ENCODE data around the gene RSPRY1.

RSPRY1 gene

DNA sequence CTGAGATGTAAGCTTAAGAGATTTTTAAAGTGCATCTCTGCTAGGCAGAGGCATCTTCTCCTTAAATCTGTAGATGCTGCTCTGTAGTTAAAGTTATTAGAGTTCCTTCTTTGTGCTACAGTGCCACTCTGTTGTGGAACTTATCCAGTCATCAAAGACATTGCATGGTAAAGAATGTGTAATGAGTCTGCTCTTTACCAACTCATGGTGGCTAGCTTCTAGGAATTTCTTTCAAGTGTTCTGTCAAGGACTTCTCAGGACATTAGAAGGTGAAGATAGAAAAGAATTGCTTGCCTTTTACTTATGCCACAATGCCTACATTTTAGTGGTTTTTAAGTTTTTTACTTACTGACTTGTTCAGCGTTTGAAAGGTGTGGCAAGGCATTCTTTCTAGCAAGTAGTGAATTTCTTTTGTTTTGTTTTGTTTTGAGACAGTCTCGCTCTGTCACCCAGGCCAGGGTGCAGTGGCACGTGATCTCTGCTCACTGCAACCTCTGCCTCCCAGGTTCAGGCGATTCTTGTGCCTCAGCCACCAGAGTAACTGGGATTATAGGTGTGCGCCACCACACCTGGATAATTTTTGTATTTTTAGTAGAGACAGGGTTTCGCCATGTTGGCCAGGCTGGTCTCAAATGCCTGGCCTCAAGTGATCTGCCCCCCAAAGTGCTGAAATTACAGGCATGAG is 38.7 kb downstream of the RSPRY1 start:
- no peak for DNase-seq

DNA sequence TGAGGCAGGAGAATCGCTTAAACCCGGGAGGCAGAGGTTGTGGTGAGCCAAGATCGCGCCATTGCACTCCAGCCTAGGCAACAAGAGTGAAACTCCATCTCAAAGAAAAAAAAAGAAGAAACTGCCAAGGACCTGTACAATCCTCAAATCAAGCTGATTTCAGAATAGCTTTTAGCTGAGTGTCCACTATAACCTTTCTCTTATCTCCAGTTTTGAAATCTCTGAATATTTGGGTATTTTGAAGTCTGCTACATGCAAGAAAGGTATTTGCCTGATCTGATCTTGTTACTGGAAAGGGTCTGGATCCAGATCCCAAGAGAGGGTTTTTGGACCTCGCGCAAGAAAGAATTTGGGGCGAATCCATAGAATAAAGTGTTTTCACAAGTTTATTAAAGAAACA is 39.8 kb downstream of the RSPRY1 start:
- DNase-seq, result no peak

- DNase-seq, result no peak
Measured at GRCh38 chr16:57226701-57227621, 40.8 kb downstream of the RSPRY1 start.

DNA sequence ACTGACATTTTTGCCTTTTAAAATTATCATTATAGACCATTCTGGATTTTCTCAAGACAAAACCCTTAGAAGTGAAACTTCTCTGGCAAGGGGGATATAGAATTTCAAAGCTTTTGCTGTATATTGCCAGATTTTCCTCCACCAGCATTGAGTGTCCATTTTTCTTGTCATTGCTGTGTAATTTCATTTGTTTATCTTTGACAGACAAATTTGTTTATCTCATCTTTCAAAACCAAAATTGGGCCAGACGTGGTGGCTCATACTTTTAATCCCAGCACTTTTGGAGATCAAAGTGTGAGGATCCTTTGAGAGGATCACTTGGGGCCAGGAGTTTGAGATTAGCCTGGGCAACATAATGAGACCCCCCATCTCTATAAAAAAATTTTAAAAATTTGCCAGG is 43.0 kb downstream of the RSPRY1 start:
- no peak for DNase-seq

- no peak for DNase-seq
Measured at GRCh38 chr16:57231821-57232350, 45.8 kb downstream of the RSPRY1 start.

- no peak for DNase-seq
Measured at GRCh38 chr16:57233944-57234706, 48.0 kb downstream of the RSPRY1 start.

- DNase-seq, result no peak
Measured at GRCh38 chr16:57234707-57235092, 48.6 kb downstream of the RSPRY1 start.

GRCh38 chr16:57235128-57236021 is 49.2 kb downstream of the RSPRY1 start:
- peak; percentile 47 for DNase-seq

- no peak for DNase-seq
Measured at GRCh38 chr16:57236022-57236350, 49.9 kb downstream of the RSPRY1 start.

- no peak for DNase-seq
Measured at GRCh38 chr16:57238682-57239081, 52.6 kb downstream of the RSPRY1 start.

DNA sequence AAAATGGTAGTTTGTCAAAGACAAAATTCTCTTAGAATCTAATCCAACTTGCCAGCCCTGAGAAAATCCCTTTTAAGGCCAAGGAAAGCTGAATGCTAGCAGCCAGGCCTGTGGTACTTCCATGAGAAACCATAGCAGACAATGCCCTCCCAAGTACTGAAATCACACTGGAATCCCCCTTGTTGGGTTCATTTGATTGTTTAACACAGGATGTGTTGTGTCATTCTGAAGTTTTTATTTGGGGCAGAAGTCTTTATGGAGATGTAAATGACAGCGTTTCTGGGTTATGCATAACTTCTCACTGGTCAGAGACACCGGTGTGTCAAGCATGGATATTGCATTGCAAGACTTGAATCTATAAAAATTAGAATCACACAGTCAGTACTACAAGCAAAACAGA is 53.0 kb downstream of the RSPRY1 start:
- no peak for DNase-seq

DNA sequence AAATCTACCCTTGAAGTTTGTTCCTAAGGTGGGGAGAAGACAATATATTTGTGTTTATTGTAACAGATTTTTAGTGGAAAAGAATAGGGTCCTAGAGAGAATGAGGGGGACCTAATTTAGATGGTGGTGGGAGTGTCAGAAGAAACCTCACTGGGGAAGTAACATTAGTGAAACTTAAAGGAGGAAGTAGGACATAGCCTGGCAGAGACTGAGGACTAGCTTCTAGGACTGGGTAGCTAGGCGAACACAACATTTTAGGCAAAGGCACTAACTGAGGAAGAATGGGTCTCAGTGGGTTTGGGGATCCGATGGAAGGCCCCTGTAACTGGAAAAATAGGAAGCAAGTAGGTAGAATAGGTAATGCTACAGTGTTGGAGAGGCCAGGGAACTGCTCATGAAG is 54.7 kb downstream of the RSPRY1 start:
- DNase-seq, result peak; percentile 34

DNA sequence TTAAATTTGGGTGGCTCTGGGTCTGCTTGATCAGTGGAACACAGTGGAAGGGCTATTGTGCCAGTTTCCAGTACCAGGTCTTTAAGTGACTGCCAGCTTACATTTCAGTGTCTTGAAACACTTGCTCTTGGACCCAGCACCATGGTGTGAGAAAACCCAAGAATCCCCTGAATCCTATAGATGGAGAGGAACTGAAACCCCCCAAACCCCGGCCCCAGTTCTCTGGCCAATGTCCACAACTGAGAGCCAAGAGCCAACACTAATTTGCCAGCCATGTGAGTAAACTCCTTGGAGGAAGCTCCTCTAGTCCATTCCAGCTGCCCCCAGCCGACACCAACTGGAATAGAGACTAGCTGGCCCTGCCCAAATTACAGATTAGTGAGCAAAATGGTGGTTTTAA is 56.5 kb downstream of the RSPRY1 start:
- DNase-seq, result no peak

DNA sequence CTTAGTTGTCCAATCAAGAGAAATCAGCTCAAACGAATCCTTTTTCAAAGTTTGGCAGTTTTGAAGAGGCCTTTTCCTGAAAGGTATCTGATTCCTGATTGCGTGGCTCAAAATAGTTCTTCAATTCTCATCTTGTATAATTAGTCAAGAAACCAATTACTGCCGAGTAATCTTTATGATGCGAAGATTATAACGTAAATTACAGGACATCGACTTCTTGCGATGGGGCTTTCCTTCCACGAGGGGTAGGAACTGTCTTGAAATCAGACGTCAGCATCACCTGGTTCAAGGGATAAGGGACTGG is 58.3 kb downstream of the RSPRY1 start:
- DNase-seq, result no peak

GRCh38 chr16:57244767-57245471 is 58.8 kb downstream of the RSPRY1 start, which contains the start of gene ARL2BP:
ARL2BP (plus strand) TSS chr16:57245259; CDS start chr16:57245368, 109 bp downstream.
- peak; percentile 99 for DNase-seq

DNA sequence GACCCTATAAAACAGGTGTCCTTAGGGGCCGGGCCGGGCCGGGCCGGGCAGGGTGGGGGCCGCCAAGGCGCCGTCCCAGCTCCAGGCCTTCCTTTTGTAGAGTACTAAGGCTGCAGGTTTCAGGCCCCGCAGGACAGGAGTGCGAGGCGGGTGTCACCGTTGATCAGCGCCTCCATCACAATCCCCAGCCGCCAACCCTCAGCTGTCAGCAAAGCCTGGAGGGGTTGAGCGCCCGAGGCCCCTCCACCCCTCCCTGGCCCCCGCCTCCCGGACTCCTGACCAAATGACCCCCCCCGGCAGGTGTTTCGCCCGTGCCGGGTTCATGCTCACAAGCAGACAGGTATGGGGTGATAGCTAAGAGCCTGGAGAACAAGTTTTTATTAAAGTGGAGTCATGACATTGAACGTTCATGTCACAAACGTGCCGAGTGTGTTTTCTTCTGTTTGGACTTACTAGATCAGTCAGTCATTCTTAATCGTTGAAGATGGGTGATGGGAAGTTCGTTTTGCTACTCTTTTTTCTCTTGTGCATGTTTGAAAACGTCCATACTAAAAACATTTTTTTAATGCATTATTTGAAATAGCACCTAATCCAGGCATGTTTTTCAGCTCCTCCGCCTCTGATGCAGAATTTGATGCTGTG is 59.5 kb downstream of the RSPRY1 start:
- peak; percentile 35 for DNase-seq

DNA sequence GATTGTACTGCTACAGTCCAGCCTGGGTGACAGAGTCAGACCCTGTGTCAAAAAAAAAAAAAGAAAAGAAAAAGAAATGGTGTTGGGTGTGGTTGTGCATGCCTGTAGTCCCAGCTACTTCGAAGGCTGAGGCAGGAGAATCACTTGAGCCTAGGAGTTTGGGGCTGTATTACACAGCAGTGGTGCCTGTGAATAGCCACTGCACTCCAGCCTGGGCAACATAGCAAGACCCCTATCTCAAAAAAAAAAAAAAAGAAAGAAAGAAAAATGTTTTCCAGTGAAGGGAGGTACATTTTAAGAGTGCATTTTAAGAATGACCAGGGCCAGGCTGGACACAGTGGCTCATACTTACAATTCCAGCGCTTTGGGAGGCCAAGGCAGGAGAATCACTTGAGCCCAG is 65.2 kb downstream of the RSPRY1 start:
- DNase-seq, result no peak

GRCh38 chr16:57252148-57252721 is 66.1 kb downstream of the RSPRY1 start:
- DNase-seq, result no peak

DNA sequence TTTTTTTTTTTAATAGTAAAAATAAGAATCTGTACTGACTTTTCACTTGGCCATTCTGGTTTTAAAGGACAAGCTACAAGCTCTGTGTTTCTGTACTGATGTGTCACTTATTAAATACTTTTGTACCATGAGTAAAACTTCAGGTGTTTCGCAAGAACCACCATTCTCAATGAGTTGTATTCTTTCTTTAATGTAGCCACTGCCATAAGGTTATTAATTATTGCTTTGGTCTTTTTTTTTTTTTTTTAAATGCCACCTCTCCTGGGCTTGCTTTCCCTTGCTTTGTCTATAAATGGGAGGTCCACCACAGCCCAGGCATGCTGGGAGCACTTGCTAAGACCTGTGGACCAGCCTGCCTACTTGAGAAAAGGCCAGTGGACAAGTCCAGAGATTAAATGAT is 67.3 kb downstream of the RSPRY1 start:
- no peak for DNase-seq

DNA sequence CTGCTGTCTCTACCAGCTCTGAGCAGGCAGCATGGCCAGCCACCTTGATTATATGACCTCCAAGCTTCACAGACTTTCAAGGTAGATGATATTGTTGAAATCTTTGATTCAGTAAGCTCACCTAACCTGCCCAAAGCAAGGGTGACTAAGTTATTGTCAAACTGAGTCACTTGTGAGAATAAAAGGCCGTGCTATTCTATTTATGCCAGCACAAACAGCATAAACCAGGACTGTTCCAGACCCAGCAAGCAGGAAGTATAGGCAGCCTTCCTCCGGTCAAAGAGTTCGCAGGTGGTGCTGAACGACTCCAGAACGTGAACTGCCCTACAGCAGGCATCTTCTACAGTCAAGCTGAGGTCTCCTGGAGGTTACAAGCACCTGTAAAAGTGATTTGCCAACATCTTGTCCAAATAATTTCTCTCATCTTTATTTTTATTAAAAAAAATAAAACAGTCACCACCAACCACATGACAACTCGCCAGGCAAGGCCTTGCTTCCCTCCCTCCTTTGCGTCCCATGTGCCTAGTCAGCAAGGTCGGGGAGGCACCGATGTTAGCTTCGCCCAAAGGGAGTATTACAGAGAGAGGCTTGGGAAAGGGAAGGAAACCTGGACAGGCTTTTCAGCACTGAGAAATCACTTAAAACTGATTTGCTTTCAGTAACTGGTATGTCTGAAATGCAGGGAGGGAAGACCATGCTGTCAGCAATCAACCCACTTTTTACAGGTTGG is 69.7 kb downstream of the RSPRY1 start:
- DNase-seq, result no peak
